GM18870 (cell line): ENCODE results near the gene RRAGA.
"Not testable (repeated sequence)": the region's sequence is repeated elsewhere in the genome, so short reads cannot be mapped to it uniquely, and the experiment has no call there.

ENCODE experiments used
- ATAC-seq: cut with Tn5 transposase; IDR thresholded peaks from one replicate; pipeline ENCODE4 v1.9.1; 2021; ENCODE audit warnings: moderate library complexity; ENCODE audit not compliant: unreplicated experiment

Gene RRAGA

GRCh38 chr9:19085295-19085694 lies 36.1 kb downstream of the RRAGA start:
- ATAC-seq, result peak; percentile 63

GRCh38 chr9:19087106-19088000 lies 38.1 kb downstream of the RRAGA start:
- no peak for ATAC-seq

GRCh38 chr9:19097431-19097830 lies 48.2 kb downstream of the RRAGA start:
- ATAC-seq, result not testable (repeated sequence)
